BLaER1 treated with 17β-estradiol and CSF1 and Interleukin-3, amounts not matched to agents 10 nM and 100 nM (cell line): Measurements from ENCODE around the gene PPAT.

Experiments
- H3K27ac ChIP-seq, 11 experiments: shearing (Covaris generic); formaldehyde crosslinking; 2 replicates each; pipeline ENCODE4 v1.8.1; 2022
- H3K27me3 ChIP-seq, 11 experiments: shearing (Covaris generic); formaldehyde crosslinking; 2 replicates each; pipeline ENCODE4 v1.8.1; 2022
- H3K36me3 ChIP-seq, 11 experiments: shearing (Covaris generic); formaldehyde crosslinking; 2 replicates each; pipeline ENCODE4 v1.8.1; 2022
- H3K4me1 ChIP-seq, 10 experiments: shearing (Covaris generic); formaldehyde crosslinking; 2 replicates each; pipeline ENCODE4 v1.8.1; 2022
- H3K4me2 ChIP-seq, 11 experiments: shearing (Covaris generic); formaldehyde crosslinking; 2 replicates each; pipeline ENCODE4 v1.8.1; 2022
- H3K4me3 ChIP-seq, 10 experiments: shearing (Covaris generic); formaldehyde crosslinking; 2 replicates each; pipeline ENCODE4 v1.8.1; 2022
- H3K9ac ChIP-seq, 11 experiments: shearing (Covaris generic); formaldehyde crosslinking; 2 replicates each; pipeline ENCODE4 v1.8.1; 2022
- H3K9me3 ChIP-seq, 11 experiments: shearing (Covaris generic); formaldehyde crosslinking; replicated peaks in 1 of 11; 2 replicates each; pipeline ENCODE4 v1.8.1; 2022
- H4K20me1 ChIP-seq, 11 experiments: shearing (Covaris generic); formaldehyde crosslinking; 2 replicates each; pipeline ENCODE4 v1.8.1; 2022
- Cebpa-rat ChIP-seq, 11 experiments: shearing (Covaris generic); IDR thresholded peaks; 2 replicates each; pipeline ENCODE4 v1.8.1; 2022

PPAT gene

GRCh38 chr4:56406151-56406550, 29.3 kb downstream of the PPAT start:
- Histone ChIP-seq H3K36me3 (peaks cover 36 to 79% (median 69%) of the 10 kb centered on the region in 11 experiments), H3K4me2 (no peak overlapping the region), H3K4me1 (peaks cover 0 to 18% (median 2%) of the 10 kb centered on the region in 10 experiments; a peak in 9 of 20 replicates), H4K20me1 (peaks cover 0 to 57% (median 25%) of the 10 kb centered on the region in 11 experiments; a peak in 12 of 22 replicates), H3K9me3 (no peaks in the 10 kb centered on the region), H3K27me3 (no peaks in the 10 kb centered on the region), H3K27ac (no peak overlapping the region), H3K9ac (no peak overlapping the region), H3K4me3 (no peak overlapping the region)
- TF ChIP-seq Cebpa-rat (IDR thresholded peaks at IDR 0.05) = no peak

GRCh38 chr4:56405016-56405415, 30.4 kb downstream of the PPAT start:
- peaks cover 47 to 91% (median 80%) of the 10 kb centered on the region in 11 experiments for H3K36me3 ChIP-seq
- H3K27me3 ChIP-seq = no peaks in the 10 kb centered on the region
- H3K9ac ChIP-seq = no peak overlapping the region
- TF ChIP-seq Cebpa-rat (IDR thresholded peaks at IDR 0.05) = no peak
- no peaks in the 10 kb centered on the region for H3K9me3 ChIP-seq
- peaks cover 0 to 10% (median 0%) of the 10 kb centered on the region in 10 experiments; a peak in 4 of 20 replicates for H3K4me1 ChIP-seq
- H3K4me2 ChIP-seq = no peak overlapping the region
- H3K4me3 ChIP-seq = no peak overlapping the region
- H4K20me1 ChIP-seq = peaks cover 0 to 46% (median 15%) of the 10 kb centered on the region in 11 experiments; a peak in 11 of 22 replicates
- no peak overlapping the region for H3K27ac ChIP-seq

DNA sequence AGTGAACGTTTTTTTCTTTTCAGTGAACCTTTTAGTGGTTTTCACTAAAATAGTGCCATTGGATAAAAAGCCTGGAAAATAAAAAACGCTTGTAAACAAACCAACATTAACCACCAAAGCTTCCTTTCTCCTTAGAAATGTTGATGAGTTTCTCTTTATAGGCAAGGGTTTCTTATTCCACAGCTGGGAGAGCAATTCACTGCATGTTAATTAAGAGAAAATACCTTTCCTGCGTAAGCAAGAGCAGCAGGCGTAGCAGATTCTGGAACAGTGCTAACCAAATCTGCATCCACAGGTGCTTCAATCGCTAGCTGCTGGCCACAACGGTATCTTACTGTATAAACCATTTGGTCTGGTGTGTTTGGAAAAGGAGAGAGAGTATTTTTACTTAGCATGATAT, 34.9 kb downstream of the PPAT start:
- Histone ChIP-seq H4K20me1 (peaks cover 0 to 19% (median 3%) of the 10 kb centered on the region in 11 experiments; a peak in 7 of 22 replicates), H3K27ac (no peak overlapping the region), H3K4me3 (no peak overlapping the region), H3K9me3 (no peaks in the 10 kb centered on the region), H3K27me3 (no peaks in the 10 kb centered on the region), H3K9ac (no peak overlapping the region), H3K4me1 (no peaks in the 10 kb centered on the region), H3K4me2 (no peak overlapping the region), H3K36me3 (peaks cover 61 to 100% (median 97%) of the 10 kb centered on the region in 11 experiments; a peak in 21 of 22 replicates)
- no peak for TF ChIP-seq Cebpa-rat (IDR thresholded peaks at IDR 0.05)

DNA sequence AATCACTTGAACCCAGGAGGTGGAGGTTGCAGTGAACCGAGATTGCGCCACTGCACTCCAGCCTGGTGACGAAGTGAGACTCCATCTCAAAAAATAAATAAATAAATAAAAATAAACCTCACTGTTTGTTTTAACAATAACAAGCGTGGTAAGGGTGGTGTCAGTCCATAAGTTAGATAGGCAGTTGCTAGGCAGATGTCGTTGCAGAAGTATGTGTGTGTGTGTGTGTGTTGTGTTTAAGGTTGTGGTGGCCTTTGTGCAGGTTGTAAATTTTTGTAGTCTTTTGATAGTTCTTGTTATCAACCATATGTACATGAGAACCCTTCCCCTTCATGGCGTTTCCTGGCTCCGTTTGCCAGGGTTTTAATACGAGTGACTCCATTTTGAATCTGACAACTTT, 44.1 kb downstream of the PPAT start:
- H3K4me1 ChIP-seq = peaks cover 10 to 22% (median 18%) of the 10 kb centered on the region in 10 experiments
- H3K4me2 ChIP-seq = no peak overlapping the region
- TF ChIP-seq Cebpa-rat (IDR thresholded peaks at IDR 0.05) = no peak
- no peaks in the 10 kb centered on the region for H3K9me3 ChIP-seq
- no peak overlapping the region for H3K9ac ChIP-seq
- H3K27me3 ChIP-seq = no peaks in the 10 kb centered on the region
- no peak overlapping the region for H3K27ac ChIP-seq
- peaks cover 6 to 47% (median 30%) of the 10 kb centered on the region in 11 experiments; a peak in 19 of 22 replicates for H3K36me3 ChIP-seq
- no peak overlapping the region for H3K4me3 ChIP-seq
- no peaks in the 10 kb centered on the region for H4K20me1 ChIP-seq

- Histone ChIP-seq H3K27me3 (no peaks in the 10 kb centered on the region), H3K36me3 (peaks cover 0 to 30% (median 15%) of the 10 kb centered on the region in 11 experiments; a peak in 12 of 22 replicates), H3K4me3 (no peak overlapping the region), H3K4me2 (peak overlapping the region in 4 of 11 experiments; percentile 83 to 93 (median 91); a peak in 2 of 22 replicates), H3K4me1 (peaks cover 13 to 33% (median 27%) of the 10 kb centered on the region in 10 experiments), H3K9me3 (no peaks in the 10 kb centered on the region), H4K20me1 (no peaks in the 10 kb centered on the region), H3K9ac (no peak overlapping the region), H3K27ac (no peak overlapping the region)
- no peak for TF ChIP-seq Cebpa-rat (IDR thresholded peaks at IDR 0.05)
Observed at GRCh38 chr4:56389558-56389957, 45.9 kb downstream of the PPAT start.

GRCh38 chr4:56388306-56388705, 47.1 kb downstream of the PPAT start:
- H3K27ac ChIP-seq = peak overlapping the region; percentile 72 to 93 (median 89); a peak in 20 of 22 replicates
- no peaks in the 10 kb centered on the region for H3K27me3 ChIP-seq
- H3K4me3 ChIP-seq = peak overlapping the region; percentile 70 to 83 (median 75)
- H4K20me1 ChIP-seq = no peaks in the 10 kb centered on the region
- peak overlapping the region; percentile 82 to 94 (median 88) for H3K9ac ChIP-seq
- H3K4me2 ChIP-seq = peak overlapping the region; percentile 83 to 96 (median 91)
- H3K36me3 ChIP-seq = peaks cover 0 to 25% (median 12%) of the 10 kb centered on the region in 11 experiments; a peak in 10 of 22 replicates
- no peaks in the 10 kb centered on the region for H3K9me3 ChIP-seq
- TF ChIP-seq Cebpa-rat (IDR thresholded peaks at IDR 0.05) = no peak
- H3K4me1 ChIP-seq = peaks cover 13 to 33% (median 27%) of the 10 kb centered on the region in 10 experiments

GRCh38 chr4:56387023-56388001, 48.1 kb downstream of the PPAT start, which contains the start of gene AASDH:
Gene AASDH (minus strand): TSS chr4:56387491. CDS start chr4:56384299, 3,192 bp downstream.
- Histone ChIP-seq H3K27me3 (no peaks in the 10 kb centered on the region), H3K9me3 (no peaks in the 10 kb centered on the region)

DNA sequence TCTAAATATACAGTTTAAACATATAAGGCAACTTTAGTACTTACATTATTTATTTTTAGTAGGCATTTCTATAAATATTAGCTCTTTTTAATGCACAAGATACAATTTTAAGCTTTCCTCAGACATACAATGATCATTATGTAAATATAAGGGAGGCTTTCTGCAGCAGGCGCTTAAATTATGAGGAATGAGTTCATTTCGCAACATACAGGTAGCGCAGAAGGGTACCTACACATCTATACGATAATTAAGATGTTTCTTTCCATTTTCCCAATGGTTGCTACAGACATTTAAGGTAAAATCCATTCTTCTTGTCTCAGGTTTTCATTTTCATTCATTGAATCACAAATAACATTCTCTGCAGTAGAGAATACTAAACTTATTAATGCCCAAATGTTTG, 49.3 kb downstream of the PPAT start:
- Histone ChIP-seq H3K4me1 (peaks cover 13 to 33% (median 27%) of the 10 kb centered on the region in 10 experiments), H3K4me3 (peak overlapping the region; percentile 70 to 83 (median 75); a peak in 18 of 20 replicates), H4K20me1 (no peaks in the 10 kb centered on the region), H3K36me3 (peaks cover 0 to 21% (median 3%) of the 10 kb centered on the region in 11 experiments; a peak in 12 of 22 replicates), H3K4me2 (peak overlapping the region; percentile 72 to 96 (median 86); a peak in 21 of 22 replicates), H3K27ac (peak overlapping the region in 9 of 11 experiments; percentile 24 to 92 (median 84); a peak in 11 of 22 replicates), H3K9me3 (no peaks in the 10 kb centered on the region), H3K9ac (peak overlapping the region; percentile 28 to 94 (median 87); a peak in 16 of 22 replicates), H3K27me3 (no peaks in the 10 kb centered on the region)
- TF ChIP-seq Cebpa-rat (IDR thresholded peaks at IDR 0.05) = no peak

More at GRCh38 chr4:56387023-56388001, 48.1 kb downstream of the PPAT start, which contains the start of gene AASDH:
- Histone ChIP-seq H3K9ac (peak within 1 kb of the TSS; percentile 82 to 94 (median 88)), H3K4me1 (peaks cover 13 to 33% (median 27%) of the 10 kb centered on the region in 10 experiments), H3K27ac (peak within 1 kb of the TSS; percentile 72 to 93 (median 89)), H3K4me2 (peak within 1 kb of the TSS; percentile 83 to 96 (median 91)), H3K4me3 (peak within 1 kb of the TSS; percentile 70 to 83 (median 75)), H3K36me3 (peaks cover 0 to 25% (median 5%) of the 10 kb centered on the region in 11 experiments; a peak in 10 of 22 replicates), H4K20me1 (no peaks in the 10 kb centered on the region)
- peak in 1 of 11 experiments; percentile 41; a peak in 1 of 22 replicates for TF ChIP-seq Cebpa-rat (IDR thresholded peaks at IDR 0.05)
